ENCODE measurements around the gene GBP3.

GRCh38 chr1:88984569-88984968 lies 38.1 kb downstream of the GBP3 start:
- TF ChIP-seq POLR2A (IDR thresholded peaks at IDR 0.05) (no peak), CTCF (IDR thresholded peaks at IDR 0.05) (no peak)

All from testis (tissue), 2 donors.